IMR-90 (cell line): Measurements from ENCODE around the gene TMC8. TPM values are rescaled to one million over a fixed set of nuclear protein-coding genes. Genes with fewer than 3 reads are reported as not detected.

Source experiments
- ATAC-seq: fragments of 200-7000 bp; cut with Tn5 transposase; 2 replicates; pipeline ENCODE4 v1.9.1; 2020; ENCODE audit warnings: low read depth, mild to moderate bottlenecking, moderate library complexity
- BruUV-seq: library from RNA; stranded (reverse); fragments of 400-500 nt; replicated peaks from 2 replicates; lab custom pipeline; 2021; lab: Mats Ljungman, UMichigan
- CTCF ChIA-PET: fragments of 300-600 bp; formaldehyde crosslinking; extraction: SDS; loops from one replicate; lab custom pipeline; 2021; ENCODE audit warnings: antibody characterized with exemption; lab: Yijun Ruan, JAX
- POLR2A ChIA-PET: fragments of 300-600 bp; sonication (Branson Sonifier 250); formaldehyde crosslinking; loops from one replicate; lab custom pipeline; 2022; ENCODE audit warnings: antibody characterized with exemption; ENCODE audit not compliant: unreplicated experiment; lab: Charles Lee
- DNase-seq: peaks from one replicate; pipeline ENCODE4 v3.0.0; 2013
- H2AFZ ChIP-seq: replicated peaks from 2 replicates; pipeline ENCODE3; 2013; ENCODE audit warnings: low read length, mild to moderate bottlenecking; ENCODE audit not compliant: poor library complexity
- H2AK5ac ChIP-seq: 2 replicates; pipeline ENCODE4 v1.6.1; 2013; ENCODE audit warnings: low read depth, low read length, inconsistent platforms
- H2AK9ac ChIP-seq: replicated peaks from 2 replicates; pipeline ENCODE3; 2013; ENCODE audit warnings: mild to moderate bottlenecking, low read depth, low read length, moderate library complexity; ENCODE audit not compliant: poor library complexity
- H2BK120ac ChIP-seq: 2 replicates; pipeline ENCODE4 v1.6.1; 2013; ENCODE audit warnings: low read depth, low read length, inconsistent platforms
- H2BK15ac ChIP-seq: 3 replicates; pipeline ENCODE4 v1.6.1; 2013; ENCODE audit warnings: low read depth, low read length, inconsistent platforms
- H2BK20ac ChIP-seq: 2 replicates; pipeline ENCODE4 v1.6.1; 2013; ENCODE audit warnings: low read depth, mild to moderate bottlenecking, inconsistent platforms, low read length, moderate library complexity
- H2BK5ac ChIP-seq: 2 replicates; pipeline ENCODE4 v1.6.1; 2013; ENCODE audit warnings: mild to moderate bottlenecking, low read depth, low read length, inconsistent platforms; ENCODE audit not compliant: poor library complexity, severe bottlenecking
- H3K14ac ChIP-seq: replicated peaks from 2 replicates; pipeline ENCODE4 v1.6.1; 2013; ENCODE audit warnings: low read depth, low read length, inconsistent platforms
- H3K18ac ChIP-seq: 2 replicates; pipeline ENCODE4 v1.6.1; 2013; ENCODE audit warnings: low read depth, low read length, control low read depth
- H3K23ac ChIP-seq: 2 replicates; pipeline ENCODE4 v1.6.1; 2013; ENCODE audit warnings: low read depth, low read length, inconsistent platforms
- H3K27ac ChIP-seq: 2 replicates; pipeline ENCODE4 v1.5.1; 2013; ENCODE audit warnings: mild to moderate bottlenecking, control low read depth, low read length; ENCODE audit not compliant: insufficient read depth
- H3K27me3 ChIP-seq: 2 replicates; pipeline ENCODE4 v1.6.1; 2013; ENCODE audit warnings: low read length; ENCODE audit not compliant: control insufficient read depth, insufficient read depth
- H3K36me3 ChIP-seq: 2 replicates; pipeline ENCODE4 v1.6.1; 2013; ENCODE audit warnings: low read length, mixed read lengths; ENCODE audit not compliant: control insufficient read depth, insufficient read depth
- H3K4ac ChIP-seq: 2 replicates; pipeline ENCODE4 v1.6.1; 2013; ENCODE audit warnings: low read depth, low read length, inconsistent platforms
- H3K4me1 ChIP-seq: 2 replicates; pipeline ENCODE4 v1.6.1; 2013; ENCODE audit warnings: low read length, mixed read lengths; ENCODE audit not compliant: control insufficient read depth, insufficient read depth
- H3K4me2 ChIP-seq: 2 replicates; pipeline ENCODE4 v1.6.1; 2013; ENCODE audit warnings: low read depth, mild to moderate bottlenecking, control low read depth, low read length, moderate library complexity
- H3K4me3 ChIP-seq: 2 replicates; pipeline ENCODE4 v1.5.1; 2013; ENCODE audit warnings: low read depth, mild to moderate bottlenecking, control low read depth, low read length, moderate library complexity; ENCODE audit not compliant: insufficient read depth
- H3K56ac ChIP-seq: 2 replicates; pipeline ENCODE4 v1.6.1; 2013; ENCODE audit warnings: low read length, inconsistent platforms; ENCODE audit not compliant: insufficient read depth; ENCODE audit errors: extremely low read depth
- H3K79me1 ChIP-seq, 2 experiments: 2 replicates each; pipeline ENCODE4 v1.6.1; 2013; ENCODE audit warnings: low read length in 2 of 2, inconsistent platforms in 1 of 2, low read depth in 1 of 2
- H3K9ac ChIP-seq: 2 replicates; pipeline ENCODE4 v1.6.1; 2013; ENCODE audit warnings: low read depth, low read length, control low read depth
- H3K9me1 ChIP-seq: 2 replicates; pipeline ENCODE4 v1.6.1; 2013; ENCODE audit warnings: low read length, inconsistent platforms; ENCODE audit not compliant: insufficient read depth
- H3K9me3 ChIP-seq: 2 replicates; pipeline ENCODE4 v1.6.1; 2013; ENCODE audit warnings: low read length; ENCODE audit not compliant: control insufficient read depth, insufficient read depth
- H4K20me1 ChIP-seq: 2 replicates; pipeline ENCODE4 v1.6.1; 2013; ENCODE audit warnings: low read length, inconsistent platforms; ENCODE audit not compliant: insufficient read depth
- H4K5ac ChIP-seq: 2 replicates; pipeline ENCODE4 v1.6.1; 2013; ENCODE audit warnings: mild to moderate bottlenecking, low read depth, low read length, control low read depth
- H4K8ac ChIP-seq, 2 experiments: 2 replicates each; pipeline ENCODE4 v1.6.1; 2013; ENCODE audit warnings: low read depth in 2 of 2, low read length in 2 of 2, control low read depth in 1 of 2, inconsistent platforms in 1 of 2
- H4K91ac ChIP-seq: 2 replicates; pipeline ENCODE4 v1.6.1; 2013; ENCODE audit warnings: low read depth, low read length, inconsistent platforms; ENCODE audit not compliant: insufficient read depth
- CEBPB ChIP-seq: IDR thresholded peaks from 2 replicates; pipeline ENCODE4 v1.6.1; 2012; ENCODE audit warnings: low read depth, low read length, improper control_type of control experiment
- CHD1 ChIP-seq: IDR thresholded peaks from 2 replicates; pipeline ENCODE4 v1.6.1; 2012; ENCODE audit warnings: low read depth, low read length, improper control_type of control experiment
- FOS ChIP-seq: fragments of 150-350 bp; IDR thresholded peaks from 2 replicates; pipeline ENCODE4 v1.6.1; 2016; ENCODE audit warnings: low read depth, low read length
- MAFK ChIP-seq: IDR thresholded peaks from 2 replicates; pipeline ENCODE4 v1.6.1; 2012; ENCODE audit warnings: low read depth, low read length, improper control_type of control experiment
- MAZ ChIP-seq: IDR thresholded peaks from 2 replicates; pipeline ENCODE4 v1.6.1; 2012; ENCODE audit warnings: low read depth, mild to moderate bottlenecking, low read length, improper control_type of control experiment, moderate library complexity, borderline replicate concordance
- MXI1 ChIP-seq: IDR thresholded peaks from 2 replicates; pipeline ENCODE4 v1.6.1; 2012; ENCODE audit warnings: low read depth, mild to moderate bottlenecking, low read length, moderate library complexity, borderline replicate concordance
- NFE2L2 ChIP-seq: fragments of 150-350 bp; IDR thresholded peaks from 2 replicates; pipeline ENCODE4 v1.6.1; 2016; ENCODE audit warnings: low read depth, mild to moderate bottlenecking, low read length
- POLR2A ChIP-seq: IDR thresholded peaks from 2 replicates; pipeline ENCODE4 v1.6.1; 2012; ENCODE audit warnings: mild to moderate bottlenecking, low read depth, low read length
- RAD21 ChIP-seq: IDR thresholded peaks from 2 replicates; pipeline ENCODE4 v1.6.1; 2012; ENCODE audit warnings: low read length, improper control_type of control experiment
- RCOR1 ChIP-seq: IDR thresholded peaks from 2 replicates; pipeline ENCODE4 v1.6.1; 2012; ENCODE audit warnings: mild to moderate bottlenecking, low read length, improper control_type of control experiment; ENCODE audit not compliant: insufficient replicate concordance
- RFX5 ChIP-seq: IDR thresholded peaks from 2 replicates; pipeline ENCODE4 v1.8.0; 2012; ENCODE audit warnings: low read depth, mild to moderate bottlenecking, low read length, moderate library complexity
- SMC3 ChIP-seq: fragments of 150-350 bp; IDR thresholded peaks from 2 replicates; pipeline ENCODE4 v1.6.1; 2016; ENCODE audit warnings: low read depth, mild to moderate bottlenecking, antibody characterized with exemption, low read length, moderate library complexity
- USF2 ChIP-seq: fragments of 150-350 bp; IDR thresholded peaks from 2 replicates; pipeline ENCODE4 v1.6.1; 2017; ENCODE audit warnings: mild to moderate bottlenecking, antibody characterized with exemption, low read length, low read depth
- WGBS, 2 experiments: methylation state at CpG; one replicate each; pipeline versions ENCODE4 v1.1.5 to v1.1.7; 2013; ENCODE audit warnings: missing lambda C conversion rate in 2 of 2; ENCODE audit not compliant: insufficient read length in 1 of 2; ENCODE audit errors: extremely low coverage in 2 of 2; 5-methylcytosine and 5-hydroxymethylcytosine counted together
- dilution Hi-C: fragments of 300-500 bp; cut with HindIII; formaldehyde crosslinking; loops from one replicate; pipeline ENCODE4 v1.14.3; 2018; ENCODE audit warnings: low sequenced_read_pairs; ENCODE audit not compliant: unreplicated experiment
- in situ Hi-C: fragments of 300-500 bp; cut with MboI; formaldehyde crosslinking; loops from 3 replicates; pipeline ENCODE4 v1.14.3; 2019; ENCODE audit warnings: low sequenced_read_pairs, inconsistent platforms, mixed read lengths
- intact Hi-C: fragments of 100-400 bp; cut with micrococcal nuclease; formaldehyde crosslinking; loops from 2 replicates; pipeline ENCODE4 v1.10.0; 2022
- polyA plus RNA-seq, 3 experiments: library from polyadenylated mRNA; depleted of rRNA; stranded (reverse); fragments of >200 nt; gene quantifications; 2 replicates each; pipeline ENCODE4 v1.2.3, GENCODE V29; 2012; ENCODE audit warnings: low replicate concordance in 1 of 3
- total RNA-seq: library from RNA; depleted of rRNA; stranded (reverse); fragments of >200 nt; gene quantifications from 2 replicates; pipeline ENCODE4 v1.2.3, GENCODE V29; 2012
- TF ChIP-seq, protein P1 (sequence below): fragments of 150-350 bp; IDR thresholded peaks from 2 replicates; pipeline ENCODE4 v1.6.1; 2016; ENCODE audit warnings: low read depth, mild to moderate bottlenecking, low read length, moderate library complexity, borderline replicate concordance

The TMC8 gene
- total and polyA plus RNA-seq, 2 of the 4 experiments (the other 2 are of a cell fraction) = not detected

DNA sequence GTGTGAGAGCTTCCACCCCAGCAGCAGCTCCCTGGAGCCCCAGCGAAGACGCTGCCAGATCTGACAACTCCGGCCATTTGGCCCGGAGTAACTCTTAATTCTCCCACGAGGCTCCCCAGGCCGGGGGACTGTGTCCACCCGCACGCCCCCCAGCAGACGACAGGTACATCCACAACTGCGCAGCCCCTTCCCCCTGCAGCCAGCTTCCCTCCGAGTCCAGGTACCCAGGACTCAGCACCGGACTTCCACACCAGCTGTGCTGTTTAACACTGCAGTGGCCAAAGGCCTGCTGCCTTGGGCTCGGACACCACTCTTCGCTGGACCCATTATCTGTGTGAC, 45.0 kb downstream of the TMC8 start (continued):
- TF ChIP-seq RCOR1 = no peak
- TF ChIP-seq FOS = no peak
- TF ChIP-seq RAD21 = no peak

GRCh38 chr17:78176548-78177025, 46.0 kb downstream of the TMC8 start:
- Histone ChIP-seq H3K4me3 (no peak overlapping the region), H2AK9ac (peak overlapping the region; percentile 74), H2BK15ac (no peak overlapping the region), H4K91ac (0 out of 2 replicates have a peak overlapping the region, but pooled peaks have one; percentile 0), H2BK5ac (no peak overlapping the region), H3K4ac (no peak overlapping the region), H3K4me2 (no peak overlapping the region), H2AK5ac (no peak overlapping the region), H3K23ac (no peak overlapping the region), H3K27ac (no peak overlapping the region), H3K18ac (no peak overlapping the region), H3K4me1 (peaks cover 24% of the 10 kb centered on the region), H4K20me1 (no peaks in the 10 kb centered on the region; the same call in 1 of the 2 replicates), H2BK20ac (no peak overlapping the region), H3K27me3 (no peaks in the 10 kb centered on the region), H2BK120ac (no peak overlapping the region), H3K79me1 (peaks cover 3 to 43% of the 10 kb centered on the region in 2 experiments; a peak in 2 of 4 replicates), H4K5ac (no peak overlapping the region), H3K56ac (no peak overlapping the region), H3K36me3 (no peaks in the 10 kb centered on the region; the same call in 1 of the 2 replicates), H4K8ac (no peak overlapping the region), H3K9me1 (peaks cover 14% of the 10 kb centered on the region; the same call in 1 of the 2 replicates), H3K9ac (no peak overlapping the region), H2AFZ (peak overlapping the region; percentile 49), H3K9me3 (no peaks in the 10 kb centered on the region), H3K14ac (no peak overlapping the region)
- ATAC-seq (peak; percentile 52), DNase-seq (peak; percentile 22)
- ChIA-PET CTCF (interaction anchor here (0.7 to 1.6 kb wide), 3 partner anchors 32 to 92 kb away, joined by 3 to 5 read pairs (median 3); no protein-coding TSS in a partner anchor), POLR2A (no interaction called here)
- dilution Hi-C loops = no loop called here
- in situ Hi-C loops = loop anchor here (5.0 kb wide), 1 partner anchor 64 kb away; no protein-coding TSS in a partner anchor
- intact Hi-C loops = loop anchor here (1.0 kb wide), 1 partner anchor 64 kb away; no protein-coding TSS in a partner anchor
- BruUV-seq = no TSS peak
- 33% methylated on average over 1 of the region's 14 CpGs; no CpG with 5 or more reads in 1 of the 2 experiments for WGBS, 2 experiments
- TF ChIP-seq FOS (no peak), RAD21 (peak; percentile 53), CHD1 (no peak), SMC3 (peak; percentile 52), MAFK (no peak), MAZ (no peak), USF2 (no peak), POLR2A (peak; percentile 24; the same call in 1 of the 2 replicates), RFX5 (no peak), RCOR1 (no peak), MXI1 (no peak), NFE2L2 (no peak), CEBPB (no peak)
- TF ChIP-seq, protein P1, sequence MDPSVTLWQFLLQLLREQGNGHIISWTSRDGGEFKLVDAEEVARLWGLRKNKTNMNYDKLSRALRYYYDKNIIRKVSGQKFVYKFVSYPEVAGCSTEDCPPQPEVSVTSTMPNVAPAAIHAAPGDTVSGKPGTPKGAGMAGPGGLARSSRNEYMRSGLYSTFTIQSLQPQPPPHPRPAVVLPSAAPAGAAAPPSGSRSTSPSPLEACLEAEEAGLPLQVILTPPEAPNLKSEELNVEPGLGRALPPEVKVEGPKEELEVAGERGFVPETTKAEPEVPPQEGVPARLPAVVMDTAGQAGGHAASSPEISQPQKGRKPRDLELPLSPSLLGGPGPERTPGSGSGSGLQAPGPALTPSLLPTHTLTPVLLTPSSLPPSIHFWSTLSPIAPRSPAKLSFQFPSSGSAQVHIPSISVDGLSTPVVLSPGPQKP = no peak
